HepG2 (cell line): Measurements from ENCODE around the gene WDR83. TPM values are rescaled to one million over a fixed set of nuclear protein-coding genes. Genes with fewer than 3 reads are reported as not detected.
A peak's percentile ranks its signal among the peaks of the same experiment; 100 is the strongest.

Experiments
- CC2D1A ChIP-seq: sonication (generic); formaldehyde crosslinking; IDR thresholded peaks from 2 replicates; pipeline ENCODE4 v1.8.1; 2023; ENCODE audit warnings: mild to moderate bottlenecking, missing genetic modification reagents
- CREM ChIP-seq, 2 experiments: sonication (generic) in 1 of 2; formaldehyde crosslinking in 1 of 2; IDR thresholded peaks; 2 replicates each; pipeline versions ENCODE4 v1.4.0 to v1.6.1; 2016 to 2020; ENCODE audit warnings: antibody characterized with exemption in 1 of 2, mild to moderate bottlenecking in 1 of 2, missing genetic modification reagents in 1 of 2
- NFE2 ChIP-seq: sonication (generic); formaldehyde crosslinking; IDR thresholded peaks from 2 replicates; pipeline ENCODE4 v1.4.0; 2020; ENCODE audit warnings: missing genetic modification reagents
- NFYB ChIP-seq: sonication (generic); formaldehyde crosslinking; IDR thresholded peaks from 2 replicates; pipeline ENCODE4 v1.4.0; 2020; ENCODE audit warnings: missing genetic modification reagents
- PCBP2 ChIP-seq: fragments of 200-400 bp; formaldehyde crosslinking; optimal IDR thresholded peaks from 2 replicates; pipeline ENCODE3; 2018; ENCODE audit warnings: low read length, low read depth; ENCODE audit not compliant: poor library complexity, severe bottlenecking
- SMARCC2 ChIP-seq: fragments of 450-650 bp; IDR thresholded peaks from 2 replicates; pipeline ENCODE4 v1.6.1; 2017; ENCODE audit warnings: antibody characterized with exemption, mild to moderate bottlenecking
- SOX13 ChIP-seq, 3 experiments: fragments of 450-650 bp in 1 of 3; sonication (generic) in 1 of 3; formaldehyde crosslinking in 1 of 3; IDR thresholded peaks in 2 of 3; conservative IDR thresholded peaks in 1 of 3; 2 replicates each; pipeline versions ENCODE4 v1.5.0 to v1.6.1; 2016 to 2020; ENCODE audit warnings: antibody characterized with exemption in 1 of 3, mild to moderate bottlenecking in 1 of 3, missing compliant biosample characterization in 1 of 3, missing genetic modification reagents in 1 of 3, moderate library complexity in 1 of 3
- SP1 ChIP-seq, 2 experiments: fragments of 450-650 bp in 1 of 2; sonication (generic) in 1 of 2; formaldehyde crosslinking in 1 of 2; IDR thresholded peaks; 2 replicates each; pipeline versions ENCODE4 v1.4.0 to v1.6.1; 2016 to 2020; ENCODE audit warnings: missing genetic modification reagents in 1 of 2
- SRY ChIP-seq: sonication (generic); formaldehyde crosslinking; IDR thresholded peaks from 2 replicates; pipeline ENCODE4 v1.8.0; 2022; ENCODE audit warnings: mild to moderate bottlenecking, missing genetic modification reagents
- ZMYM4 ChIP-seq: sonication (generic); formaldehyde crosslinking; IDR thresholded peaks from 2 replicates; pipeline ENCODE4 v1.8.1; 2023; ENCODE audit warnings: mild to moderate bottlenecking, missing genetic modification reagents
- ZNF121 ChIP-seq: sonication (generic); formaldehyde crosslinking; IDR thresholded peaks from 2 replicates; pipeline ENCODE4 v1.5.0; 2020; ENCODE audit warnings: mild to moderate bottlenecking, missing genetic modification reagents
- ZNF17 ChIP-seq: sonication (generic); formaldehyde crosslinking; IDR thresholded peaks from 2 replicates; pipeline ENCODE4 v1.5.0; 2020; ENCODE audit warnings: mild to moderate bottlenecking, missing genetic modification reagents
- ZNF367 ChIP-seq: sonication (generic); formaldehyde crosslinking; IDR thresholded peaks from 2 replicates; pipeline ENCODE4 v1.4.0; 2020; ENCODE audit warnings: missing genetic modification reagents, borderline replicate concordance
- ZNF530 ChIP-seq: sonication (generic); formaldehyde crosslinking; IDR thresholded peaks from 2 replicates; pipeline ENCODE4 v1.5.0; 2020; ENCODE audit warnings: low read depth, mild to moderate bottlenecking, missing genetic modification reagents
- ZNF629 ChIP-seq: sonication (generic); formaldehyde crosslinking; conservative IDR thresholded peaks from 2 replicates; pipeline ENCODE4 v1.5.0; 2020; ENCODE audit warnings: missing genetic modification reagents
- ZNF780A ChIP-seq: sonication (generic); formaldehyde crosslinking; IDR thresholded peaks from 2 replicates; pipeline ENCODE4 v1.8.0; 2022; ENCODE audit warnings: mild to moderate bottlenecking, missing genetic modification reagents, moderate library complexity
- ZNF841 ChIP-seq: sonication (generic); formaldehyde crosslinking; IDR thresholded peaks from 2 replicates; pipeline ENCODE4 v1.8.1; 2023; ENCODE audit warnings: missing genetic modification reagents, borderline replicate concordance
- polyA plus RNA-seq, 8 experiments: library from polyadenylated mRNA; depleted of rRNA in 3 of 8; stranded (reverse) in 7 of 8; unstranded in 1 of 8; fragments of >200 nt; fragmentation: Illumina TruSeq in 4 of 8; extraction: Trizol in 4 of 8; gene quantifications; 2 replicates each; pipeline versions ENCODE4 v1.2.1 to v1.2.3, GENCODE V29; 2011 to 2016; ENCODE audit warnings: low read depth in 4 of 8, missing spikeins in 1 of 8, mixed read lengths in 1 of 8; ENCODE audit not compliant: insufficient read depth in 1 of 8
- total RNA-seq, 5 experiments: library from RNA; depleted of rRNA; stranded (reverse); fragments of >200 nt; fragmentation: Illumina TruSeq; extraction: Trizol; gene quantifications; 2 replicates each; pipeline ENCODE4 v1.2.3, GENCODE V29; 2016; ENCODE audit warnings: low read depth in 1 of 5
- TF ChIP-seq, protein P1 (sequence below): sonication (generic); formaldehyde crosslinking; IDR thresholded peaks from 2 replicates; pipeline ENCODE4 v1.4.0; 2020; ENCODE audit warnings: mild to moderate bottlenecking, missing genetic modification reagents, borderline replicate concordance
- TF ChIP-seq, protein P2 (sequence below): sonication (generic); formaldehyde crosslinking; IDR thresholded peaks from 2 replicates; pipeline ENCODE4 v1.4.0; 2020; ENCODE audit warnings: missing genetic modification reagents, low read depth, mild to moderate bottlenecking, borderline replicate concordance
- TF ChIP-seq, protein P3 (sequence below): sonication (generic); formaldehyde crosslinking; IDR thresholded peaks from 2 replicates; pipeline ENCODE4 v1.9.0; 2021; ENCODE audit warnings: missing genetic modification reagents, borderline replicate concordance
- TF ChIP-seq, protein P4 (sequence below): sonication (generic); formaldehyde crosslinking; IDR thresholded peaks from 2 replicates; pipeline ENCODE4 v1.8.1; 2023; ENCODE audit warnings: mild to moderate bottlenecking, inconsistent platforms, moderate library complexity, missing genetic modification reagents, borderline replicate concordance
- TF ChIP-seq, protein P5 (sequence below): sonication (generic); formaldehyde crosslinking; IDR thresholded peaks from 2 replicates; pipeline ENCODE4 v1.4.0; 2020; ENCODE audit warnings: mild to moderate bottlenecking, missing genetic modification reagents

WDR83 gene
- total and polyA plus RNA-seq, 2 of the 13 experiments (the other 11 are each of a cell fraction or from before 2014, with no cell fraction given): 4.5 to 10.7 TPM

DNA sequence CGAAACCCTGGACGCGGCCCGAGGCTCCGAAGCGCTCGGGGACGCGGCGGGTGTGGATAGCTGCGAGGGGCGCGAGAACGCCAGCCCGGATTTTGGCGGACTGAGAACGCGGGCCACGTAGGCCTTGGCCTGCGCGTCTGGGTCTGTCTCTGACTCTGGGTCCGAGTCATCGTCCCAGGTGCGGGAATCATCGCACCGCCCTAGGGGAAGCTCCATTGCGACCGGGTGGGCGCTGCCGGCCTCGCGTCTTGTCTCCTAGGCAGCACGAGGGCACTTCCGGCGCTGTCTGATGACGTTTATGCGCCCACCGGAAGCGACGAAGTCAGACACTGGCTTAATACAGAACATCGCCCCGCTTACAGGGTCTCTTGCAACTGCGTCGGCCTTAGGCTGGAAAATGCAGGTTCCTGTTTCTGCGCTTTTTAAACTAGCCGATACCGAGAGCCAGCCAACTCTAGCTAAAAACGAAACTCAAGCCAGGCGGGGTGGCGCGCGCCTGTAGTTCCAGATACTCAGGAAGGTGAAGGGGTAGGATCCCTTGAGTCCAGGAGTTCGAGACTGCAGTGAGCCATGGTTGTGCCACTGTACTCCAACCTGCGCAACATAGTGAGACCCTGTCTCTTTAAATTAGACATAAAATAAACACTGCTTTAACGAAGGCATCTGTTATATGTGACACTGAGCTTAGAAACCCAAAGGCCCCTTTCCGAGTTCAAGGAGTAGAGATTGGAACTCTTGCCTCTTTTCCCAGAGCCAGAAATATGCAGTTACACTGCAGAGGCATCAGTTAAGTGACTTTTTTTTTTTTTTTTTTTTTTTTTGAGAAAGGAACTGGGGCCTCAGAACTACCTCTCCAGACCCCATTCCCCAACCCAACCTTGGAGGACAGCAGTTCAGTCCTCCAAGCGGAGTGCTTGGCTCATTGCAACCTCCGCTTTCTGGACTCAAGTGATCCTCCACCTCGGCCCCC, 30.0 kb downstream of the WDR83 start, which contains the start of gene FBXW9 (continued):
- no peak for TF ChIP-seq ZNF780A (CRISPR knock-in tag)
- TF ChIP-seq NFE2: no peak
- TF ChIP-seq, protein P1, sequence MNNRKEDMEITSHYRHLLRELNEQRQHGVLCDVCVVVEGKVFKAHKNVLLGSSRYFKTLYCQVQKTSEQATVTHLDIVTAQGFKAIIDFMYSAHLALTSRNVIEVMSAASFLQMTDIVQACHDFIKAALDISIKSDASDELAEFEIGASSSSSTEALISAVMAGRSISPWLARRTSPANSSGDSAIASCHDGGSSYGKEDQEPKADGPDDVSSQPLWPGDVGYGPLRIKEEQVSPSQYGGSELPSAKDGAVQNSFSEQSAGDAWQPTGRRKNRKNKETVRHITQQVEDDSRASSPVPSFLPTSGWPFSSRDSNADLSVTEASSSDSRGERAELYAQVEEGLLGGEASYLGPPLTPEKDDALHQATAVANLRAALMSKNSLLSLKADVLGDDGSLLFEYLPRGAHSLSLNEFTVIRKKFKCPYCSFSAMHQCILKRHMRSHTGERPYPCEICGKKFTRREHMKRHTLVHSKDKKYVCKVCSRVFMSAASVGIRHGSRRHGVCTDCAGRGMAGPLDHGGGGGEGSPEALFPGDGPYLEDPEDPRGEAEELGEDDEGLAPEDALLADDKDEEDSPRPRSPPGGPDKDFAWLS (CRISPR knock-in tag): no peak
- peak; percentile 68; the same call in 1 of the 2 replicates for TF ChIP-seq SRY (CRISPR knock-in tag)
- TF ChIP-seq CREM (IDR thresholded peaks at IDR 0.05): peak; percentile 99
- TF ChIP-seq CREM (CRISPR knock-in tag; IDR thresholded peaks at IDR 0.05): peak; percentile 92
- TF ChIP-seq ZNF367 (CRISPR knock-in tag): no peak
- no peak for TF ChIP-seq PCBP2
- TF ChIP-seq, protein P2, sequence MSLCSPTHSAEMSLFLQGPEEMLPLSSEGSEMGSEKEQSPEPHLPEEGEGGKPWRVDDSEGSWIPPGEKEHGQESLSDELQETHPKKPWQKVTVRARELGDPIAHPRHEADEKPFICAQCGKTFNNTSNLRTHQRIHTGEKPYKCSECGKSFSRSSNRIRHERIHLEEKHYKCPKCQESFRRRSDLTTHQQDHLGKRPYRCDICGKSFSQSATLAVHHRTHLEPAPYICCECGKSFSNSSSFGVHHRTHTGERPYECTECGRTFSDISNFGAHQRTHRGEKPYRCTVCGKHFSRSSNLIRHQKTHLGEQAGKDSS (CRISPR knock-in tag): no peak
- TF ChIP-seq ZNF17: no peak
- TF ChIP-seq SP1 (IDR thresholded peaks at IDR 0.05): no peak
- peak; percentile 58; the same call in 1 of the 2 replicates for TF ChIP-seq SP1 (CRISPR knock-in tag; IDR thresholded peaks at IDR 0.05)
- no peak for TF ChIP-seq SOX13 (IDR thresholded peaks at IDR 0.05)
- TF ChIP-seq SOX13 (CRISPR knock-in tag; conservative IDR thresholded peaks at IDR 0.05 in 1 of 2, IDR thresholded peaks at IDR 0.05 in 1 of 2): 0 out of 4 replicates have a peak, but pooled peaks of 1 of the 2 experiments have one; percentile 25
- TF ChIP-seq NFYB (CRISPR knock-in tag): no peak; the same call in 1 of the 2 replicates
- TF ChIP-seq SMARCC2: no peak
- no peak for TF ChIP-seq ZNF841
- TF ChIP-seq ZNF629 (CRISPR knock-in tag): no peak
- TF ChIP-seq ZMYM4 (CRISPR knock-in tag): peak; percentile 69; the same call in 1 of the 2 replicates
- no peak for TF ChIP-seq ZNF530
- TF ChIP-seq CC2D1A: no peak
- TF ChIP-seq, protein P3, sequence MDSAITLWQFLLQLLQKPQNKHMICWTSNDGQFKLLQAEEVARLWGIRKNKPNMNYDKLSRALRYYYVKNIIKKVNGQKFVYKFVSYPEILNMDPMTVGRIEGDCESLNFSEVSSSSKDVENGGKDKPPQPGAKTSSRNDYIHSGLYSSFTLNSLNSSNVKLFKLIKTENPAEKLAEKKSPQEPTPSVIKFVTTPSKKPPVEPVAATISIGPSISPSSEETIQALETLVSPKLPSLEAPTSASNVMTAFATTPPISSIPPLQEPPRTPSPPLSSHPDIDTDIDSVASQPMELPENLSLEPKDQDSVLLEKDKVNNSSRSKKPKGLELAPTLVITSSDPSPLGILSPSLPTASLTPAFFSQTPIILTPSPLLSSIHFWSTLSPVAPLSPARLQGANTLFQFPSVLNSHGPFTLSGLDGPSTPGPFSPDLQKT (CRISPR knock-in tag): peak; percentile 60; the same call in 1 of the 2 replicates
- TF ChIP-seq, protein P4, sequence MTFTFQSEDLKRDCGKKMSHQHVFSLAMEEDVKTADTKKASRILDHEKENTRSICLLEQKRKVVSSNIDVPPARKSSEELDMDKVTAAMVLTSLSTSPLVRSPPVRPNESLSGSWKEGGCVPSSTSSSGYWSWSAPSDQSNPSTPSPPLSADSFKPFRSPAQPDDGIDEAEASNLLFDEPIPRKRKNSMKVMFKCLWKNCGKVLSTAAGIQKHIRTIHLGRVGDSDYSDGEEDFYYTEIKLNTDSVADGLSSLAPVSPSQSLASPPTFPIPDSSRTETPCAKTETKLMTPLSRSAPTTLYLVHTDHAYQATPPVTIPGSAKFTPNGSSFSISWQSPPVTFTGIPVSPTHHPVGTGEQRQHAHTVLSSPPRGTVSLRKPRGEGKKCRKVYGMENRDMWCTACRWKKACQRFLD: peak; percentile 80; the same call in 1 of the 2 replicates
- TF ChIP-seq ZNF121 (CRISPR knock-in tag): no peak
- TF ChIP-seq, protein P5, sequence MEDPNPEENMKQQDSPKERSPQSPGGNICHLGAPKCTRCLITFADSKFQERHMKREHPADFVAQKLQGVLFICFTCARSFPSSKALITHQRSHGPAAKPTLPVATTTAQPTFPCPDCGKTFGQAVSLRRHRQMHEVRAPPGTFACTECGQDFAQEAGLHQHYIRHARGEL (CRISPR knock-in tag): no peak; the same call in 1 of the 2 replicates
